HG03521 (cell line): ENCODE data around the gene COBL.

Experiments
- ATAC-seq: cut with Tn5 transposase; IDR thresholded peaks from one replicate; pipeline ENCODE4 v1.9.1; 2021; ENCODE audit warnings: mild to moderate bottlenecking, moderate library complexity; ENCODE audit not compliant: unreplicated experiment

Gene COBL

GRCh38 chr7:51126813-51127617 is 189.6 kb downstream of the COBL start:
- ATAC-seq: no peak

- no peak for ATAC-seq
Observed at GRCh38 chr7:51126324-51126723, 190.3 kb downstream of the COBL start.

GRCh38 chr7:51124321-51124720 is 192.3 kb downstream of the COBL start:
- ATAC-seq: no peak

GRCh38 chr7:51123322-51124019 is 193.1 kb downstream of the COBL start:
- ATAC-seq: no peak

GRCh38 chr7:51121931-51122425 is 194.6 kb downstream of the COBL start:
- ATAC-seq: no peak

GRCh38 chr7:51121036-51121790 is 195.4 kb downstream of the COBL start:
- ATAC-seq: no peak

- ATAC-seq: no peak
Observed at GRCh38 chr7:51118628-51119027, 198.0 kb downstream of the COBL start.

- ATAC-seq: no peak
Observed at GRCh38 chr7:51114501-51114900, 202.1 kb downstream of the COBL start.

GRCh38 chr7:51113962-51114361 is 202.6 kb downstream of the COBL start:
- ATAC-seq: no peak

GRCh38 chr7:51113560-51113959 is 203.0 kb downstream of the COBL start:
- no peak for ATAC-seq

- ATAC-seq: no peak
Observed at GRCh38 chr7:51111241-51111940, 205.2 kb downstream of the COBL start.

GRCh38 chr7:51108134-51108533 is 208.5 kb downstream of the COBL start:
- no peak for ATAC-seq

- ATAC-seq: no peak
Observed at GRCh38 chr7:51104278-51104677, 212.3 kb downstream of the COBL start.

GRCh38 chr7:51103718-51104117 is 212.9 kb downstream of the COBL start:
- ATAC-seq: no peak

GRCh38 chr7:51102828-51103227 is 213.8 kb downstream of the COBL start:
- ATAC-seq: no peak

GRCh38 chr7:51101111-51101757 is 215.4 kb downstream of the COBL start:
- ATAC-seq: no peak

GRCh38 chr7:51090411-51090810 is 226.2 kb downstream of the COBL start:
- no peak for ATAC-seq

- ATAC-seq: no peak
Observed at GRCh38 chr7:51085034-51085692, 231.4 kb downstream of the COBL start.

GRCh38 chr7:51084121-51084520 is 232.5 kb downstream of the COBL start:
- ATAC-seq: no peak
